WI38 (cell line): Measurements from ENCODE around the gene MTNR1A.
"Not testable (repeated sequence)": the region's sequence is repeated elsewhere in the genome, so short reads cannot be mapped to it uniquely, and the experiment has no call there.

Experiments used
- H3K4me3 ChIP-seq: 2 replicates; pipeline ENCODE4 v1.5.1; 2011; ENCODE audit warnings: low read depth, mild to moderate bottlenecking, control low read depth, low read length
- TF ChIP-seq, protein P1 (sequence below): IDR thresholded peaks from 2 replicates; pipeline ENCODE4 v1.5.1; 2012; ENCODE audit warnings: low read depth, mild to moderate bottlenecking, control low read depth, low read length

MTNR1A gene

GRCh38 chr4:186543206-186543605 is 12.2 kb downstream of the MTNR1A start:
- TF ChIP-seq, protein P1, sequence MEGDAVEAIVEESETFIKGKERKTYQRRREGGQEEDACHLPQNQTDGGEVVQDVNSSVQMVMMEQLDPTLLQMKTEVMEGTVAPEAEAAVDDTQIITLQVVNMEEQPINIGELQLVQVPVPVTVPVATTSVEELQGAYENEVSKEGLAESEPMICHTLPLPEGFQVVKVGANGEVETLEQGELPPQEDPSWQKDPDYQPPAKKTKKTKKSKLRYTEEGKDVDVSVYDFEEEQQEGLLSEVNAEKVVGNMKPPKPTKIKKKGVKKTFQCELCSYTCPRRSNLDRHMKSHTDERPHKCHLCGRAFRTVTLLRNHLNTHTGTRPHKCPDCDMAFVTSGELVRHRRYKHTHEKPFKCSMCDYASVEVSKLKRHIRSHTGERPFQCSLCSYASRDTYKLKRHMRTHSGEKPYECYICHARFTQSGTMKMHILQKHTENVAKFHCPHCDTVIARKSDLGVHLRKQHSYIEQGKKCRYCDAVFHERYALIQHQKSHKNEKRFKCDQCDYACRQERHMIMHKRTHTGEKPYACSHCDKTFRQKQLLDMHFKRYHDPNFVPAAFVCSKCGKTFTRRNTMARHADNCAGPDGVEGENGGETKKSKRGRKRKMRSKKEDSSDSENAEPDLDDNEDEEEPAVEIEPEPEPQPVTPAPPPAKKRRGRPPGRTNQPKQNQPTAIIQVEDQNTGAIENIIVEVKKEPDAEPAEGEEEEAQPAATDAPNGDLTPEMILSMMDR: no peak
- H3K4me3 ChIP-seq: no peak overlapping the region

- TF ChIP-seq, protein P1: no peak
- no peak overlapping the region for H3K4me3 ChIP-seq
Observed at GRCh38 chr4:186541801-186542200, 13.6 kb downstream of the MTNR1A start.

DNA sequence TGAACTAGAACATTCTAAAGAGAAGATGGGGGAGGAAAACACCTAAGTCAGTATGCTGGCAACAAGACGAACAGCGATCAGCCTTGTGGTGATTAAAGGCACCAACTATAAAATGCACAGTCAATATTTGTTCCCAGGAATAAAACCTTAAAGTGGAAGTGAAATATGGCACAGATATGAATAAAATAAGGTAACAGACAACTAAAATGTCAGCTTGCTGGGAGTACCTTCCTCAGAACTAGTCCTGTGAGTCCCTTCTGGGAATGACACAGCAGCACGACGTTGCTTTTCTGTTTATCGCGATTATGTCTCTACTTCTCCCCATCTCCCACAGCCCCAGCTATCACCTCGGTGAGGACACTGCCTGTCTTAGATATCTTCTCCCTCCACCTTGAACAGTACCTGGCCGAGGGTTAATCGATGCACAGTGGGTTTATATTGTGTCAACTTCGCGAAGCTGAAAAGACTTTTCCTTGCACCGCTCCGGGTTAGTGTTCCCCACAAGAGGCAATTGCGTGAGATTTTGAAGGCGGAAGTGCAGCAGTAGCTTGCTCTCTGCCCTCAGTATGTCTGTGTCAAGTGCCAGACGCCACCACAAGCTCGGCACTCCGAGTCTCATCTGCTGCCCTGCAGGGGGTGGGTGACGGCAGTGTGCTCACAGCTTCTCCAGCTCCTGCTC is 17.4 kb downstream of the MTNR1A start:
- TF ChIP-seq, protein P1: no peak

GRCh38 chr4:186536285-186536684 is 19.1 kb downstream of the MTNR1A start:
- TF ChIP-seq, protein P1: no peak
- no peak overlapping the region for H3K4me3 ChIP-seq

More for the DNA sequence above, 17.4 kb downstream of the MTNR1A start:
- no peak overlapping the region for H3K4me3 ChIP-seq

DNA sequence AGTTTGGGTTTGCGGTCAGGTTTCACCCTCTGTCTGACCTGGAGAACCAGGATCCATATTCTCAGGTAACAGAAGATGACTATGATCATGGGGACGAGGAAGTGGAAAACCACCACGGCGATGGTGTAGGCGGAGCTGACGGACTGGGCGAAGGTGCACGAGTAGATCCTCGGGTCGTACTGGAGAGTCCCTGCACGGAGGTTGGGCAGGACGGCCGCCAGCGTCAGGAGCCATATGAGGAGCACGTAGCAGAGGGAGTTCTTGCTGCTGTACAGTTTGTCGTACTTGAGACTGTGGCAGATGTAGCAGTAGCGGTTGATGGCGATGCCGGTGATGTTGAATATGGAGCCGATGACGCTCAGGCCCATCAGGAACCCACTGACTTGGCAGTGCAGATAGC is 21.3 kb downstream of the MTNR1A start:
- TF ChIP-seq, protein P1: no peak

GRCh38 chr4:186523927-186524326 is 31.4 kb downstream of the MTNR1A start:
- H3K4me3 ChIP-seq: not testable (repeated sequence)

More for the DNA sequence above, 21.3 kb downstream of the MTNR1A start:
- no peak overlapping the region for H3K4me3 ChIP-seq

DNA sequence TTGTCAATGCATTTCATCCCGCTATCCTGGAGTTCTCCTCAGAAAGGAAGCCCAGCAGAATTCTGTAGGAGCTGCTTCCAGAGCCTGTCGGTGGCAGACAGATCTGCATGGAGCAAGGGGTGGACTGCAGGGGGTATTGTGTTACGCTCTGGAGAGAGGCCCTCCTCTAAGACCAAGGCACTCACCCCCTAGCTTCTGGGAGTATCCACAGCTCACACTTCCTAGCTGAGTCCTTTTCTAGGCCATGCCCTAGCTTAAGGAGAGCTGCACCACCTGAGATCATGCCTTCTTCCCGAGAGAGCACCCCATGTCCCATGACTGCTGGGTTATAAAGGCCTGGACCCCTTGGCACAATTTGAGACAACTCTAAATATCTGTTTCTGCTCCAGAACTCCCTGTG is 39.1 kb downstream of the MTNR1A start:
- TF ChIP-seq, protein P1: no peak
- H3K4me3 ChIP-seq: no peak overlapping the region

DNA sequence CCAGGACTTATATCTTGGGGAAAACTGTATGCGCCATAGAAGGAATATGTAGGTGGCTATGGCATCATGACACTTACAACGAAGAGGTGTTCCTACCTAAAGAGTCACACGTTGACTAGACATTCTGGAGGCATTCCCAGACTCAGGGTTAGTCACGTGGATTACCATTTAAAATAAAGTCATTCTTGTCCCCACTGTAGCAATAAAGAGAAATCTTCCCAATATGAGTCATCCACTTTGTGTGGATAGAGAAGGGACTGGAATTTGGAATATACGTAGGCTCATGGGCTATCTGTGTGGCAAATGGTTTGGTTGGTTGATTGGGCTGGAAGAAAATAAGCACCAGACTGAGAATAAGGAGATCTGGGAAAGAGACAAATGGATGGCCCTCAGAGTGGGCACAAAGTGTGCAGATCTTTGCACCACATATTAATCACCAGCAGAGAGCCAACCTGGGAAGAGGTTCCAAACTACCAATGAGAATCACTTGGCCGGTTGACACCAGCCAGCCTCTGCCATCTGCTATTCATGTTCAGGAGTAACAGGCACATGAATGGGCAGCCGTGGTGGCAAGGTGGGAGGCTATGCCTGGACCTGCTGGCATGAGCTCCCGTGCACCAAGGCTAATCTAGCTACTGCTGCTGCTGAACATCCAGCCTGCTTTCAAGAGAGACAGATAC is 41.0 kb downstream of the MTNR1A start:
- H3K4me3 ChIP-seq: no peak overlapping the region
- TF ChIP-seq, protein P1: no peak

- not testable (repeated sequence) for H3K4me3 ChIP-seq
Observed at GRCh38 chr4:186504771-186505170, 50.6 kb downstream of the MTNR1A start.
